ENCODE results near the gene G6PC3.

DNA sequence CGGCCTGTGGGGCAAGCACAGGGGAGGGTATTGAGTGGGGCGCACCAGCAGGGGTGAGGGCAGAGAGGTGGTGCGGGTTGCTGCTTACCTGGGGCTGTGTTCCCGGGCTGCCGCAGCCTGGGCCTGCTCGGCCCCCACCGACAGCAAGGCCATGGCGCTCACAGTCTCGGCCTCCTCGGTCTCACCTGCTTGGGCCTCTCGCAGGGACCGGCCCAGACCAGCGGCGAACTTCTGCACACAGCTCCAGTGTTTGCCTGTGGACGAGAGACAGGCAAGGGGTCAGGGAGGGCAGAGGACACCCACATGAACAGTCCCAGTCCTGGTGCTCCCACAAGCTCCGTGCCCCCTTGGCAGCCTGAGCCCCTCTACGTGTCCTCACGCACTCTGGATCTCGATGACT is 7.9 kb downstream of the G6PC3 start:
- TF ChIP-seq, protein P1, sequence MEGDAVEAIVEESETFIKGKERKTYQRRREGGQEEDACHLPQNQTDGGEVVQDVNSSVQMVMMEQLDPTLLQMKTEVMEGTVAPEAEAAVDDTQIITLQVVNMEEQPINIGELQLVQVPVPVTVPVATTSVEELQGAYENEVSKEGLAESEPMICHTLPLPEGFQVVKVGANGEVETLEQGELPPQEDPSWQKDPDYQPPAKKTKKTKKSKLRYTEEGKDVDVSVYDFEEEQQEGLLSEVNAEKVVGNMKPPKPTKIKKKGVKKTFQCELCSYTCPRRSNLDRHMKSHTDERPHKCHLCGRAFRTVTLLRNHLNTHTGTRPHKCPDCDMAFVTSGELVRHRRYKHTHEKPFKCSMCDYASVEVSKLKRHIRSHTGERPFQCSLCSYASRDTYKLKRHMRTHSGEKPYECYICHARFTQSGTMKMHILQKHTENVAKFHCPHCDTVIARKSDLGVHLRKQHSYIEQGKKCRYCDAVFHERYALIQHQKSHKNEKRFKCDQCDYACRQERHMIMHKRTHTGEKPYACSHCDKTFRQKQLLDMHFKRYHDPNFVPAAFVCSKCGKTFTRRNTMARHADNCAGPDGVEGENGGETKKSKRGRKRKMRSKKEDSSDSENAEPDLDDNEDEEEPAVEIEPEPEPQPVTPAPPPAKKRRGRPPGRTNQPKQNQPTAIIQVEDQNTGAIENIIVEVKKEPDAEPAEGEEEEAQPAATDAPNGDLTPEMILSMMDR (IDR thresholded peaks at IDR 0.05) = no peak
- no peak for TF ChIP-seq POLR2A (IDR thresholded peaks at IDR 0.05)
- no peak for TF ChIP-seq EP300 (IDR thresholded peaks at IDR 0.05)

Measured in sigmoid colon (tissue), 4 donors.